Right lobe of liver (tissue), 4 donors: Measurements from ENCODE around the gene ATAD3C.
"Not testable (repeated sequence)": the region's sequence is repeated elsewhere in the genome, so short reads cannot be mapped to it uniquely, and the experiment has no call there.

Source experiments
- POLR2A ChIP-seq: fragments of 450-650 bp; IDR thresholded peaks from one replicate; pipeline ENCODE4 v1.6.1; 2017; ENCODE audit warnings: antibody characterized with exemption, mild to moderate bottlenecking
- TF ChIP-seq, protein P1 (sequence below), 4 donors: fragments of 200-600 bp in 3 of 4; fragments of 450-650 bp in 1 of 4; IDR thresholded peaks; one replicate each; pipeline versions ENCODE4 v1.5.1 to v1.8.0; 2016 to 2022; ENCODE audit warnings: antibody characterized with exemption in 4 of 4, mild to moderate bottlenecking in 2 of 4
- donor health status: DM: no; HTN: no; CAD: no.
- donor health status: DM: no; HTN: no; CAD: no.
- donor health status: DM: no; HTN: yes; CAD: no.

DNA sequence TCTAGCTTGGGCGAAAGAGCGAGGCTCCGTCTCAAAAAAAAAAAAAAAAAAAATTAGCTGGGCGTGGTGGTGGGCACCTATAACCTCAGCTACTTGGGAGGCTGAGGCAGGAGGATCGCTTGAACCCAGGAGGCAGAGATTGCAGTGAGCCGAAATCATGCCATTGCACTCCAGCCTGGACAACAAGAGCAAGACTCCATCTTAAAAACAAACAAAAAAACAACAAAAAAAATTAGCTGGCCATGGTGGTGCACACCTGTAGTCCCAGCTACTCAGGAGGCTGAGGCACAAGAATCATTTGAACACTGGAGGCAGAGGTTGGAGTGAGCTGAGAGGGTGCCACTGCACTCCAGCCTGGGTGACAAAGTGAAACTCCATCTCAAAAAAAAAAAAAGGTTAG lies 20.5 kb upstream of the ATAD3C start:
- not testable (repeated sequence) for TF ChIP-seq POLR2A
- TF ChIP-seq, protein P1, sequence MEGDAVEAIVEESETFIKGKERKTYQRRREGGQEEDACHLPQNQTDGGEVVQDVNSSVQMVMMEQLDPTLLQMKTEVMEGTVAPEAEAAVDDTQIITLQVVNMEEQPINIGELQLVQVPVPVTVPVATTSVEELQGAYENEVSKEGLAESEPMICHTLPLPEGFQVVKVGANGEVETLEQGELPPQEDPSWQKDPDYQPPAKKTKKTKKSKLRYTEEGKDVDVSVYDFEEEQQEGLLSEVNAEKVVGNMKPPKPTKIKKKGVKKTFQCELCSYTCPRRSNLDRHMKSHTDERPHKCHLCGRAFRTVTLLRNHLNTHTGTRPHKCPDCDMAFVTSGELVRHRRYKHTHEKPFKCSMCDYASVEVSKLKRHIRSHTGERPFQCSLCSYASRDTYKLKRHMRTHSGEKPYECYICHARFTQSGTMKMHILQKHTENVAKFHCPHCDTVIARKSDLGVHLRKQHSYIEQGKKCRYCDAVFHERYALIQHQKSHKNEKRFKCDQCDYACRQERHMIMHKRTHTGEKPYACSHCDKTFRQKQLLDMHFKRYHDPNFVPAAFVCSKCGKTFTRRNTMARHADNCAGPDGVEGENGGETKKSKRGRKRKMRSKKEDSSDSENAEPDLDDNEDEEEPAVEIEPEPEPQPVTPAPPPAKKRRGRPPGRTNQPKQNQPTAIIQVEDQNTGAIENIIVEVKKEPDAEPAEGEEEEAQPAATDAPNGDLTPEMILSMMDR (IDR thresholded peaks at IDR 0.05) = not testable (repeated sequence)
